Measurements from ENCODE around the gene RUVBL2.

RUVBL2 gene

DNA sequence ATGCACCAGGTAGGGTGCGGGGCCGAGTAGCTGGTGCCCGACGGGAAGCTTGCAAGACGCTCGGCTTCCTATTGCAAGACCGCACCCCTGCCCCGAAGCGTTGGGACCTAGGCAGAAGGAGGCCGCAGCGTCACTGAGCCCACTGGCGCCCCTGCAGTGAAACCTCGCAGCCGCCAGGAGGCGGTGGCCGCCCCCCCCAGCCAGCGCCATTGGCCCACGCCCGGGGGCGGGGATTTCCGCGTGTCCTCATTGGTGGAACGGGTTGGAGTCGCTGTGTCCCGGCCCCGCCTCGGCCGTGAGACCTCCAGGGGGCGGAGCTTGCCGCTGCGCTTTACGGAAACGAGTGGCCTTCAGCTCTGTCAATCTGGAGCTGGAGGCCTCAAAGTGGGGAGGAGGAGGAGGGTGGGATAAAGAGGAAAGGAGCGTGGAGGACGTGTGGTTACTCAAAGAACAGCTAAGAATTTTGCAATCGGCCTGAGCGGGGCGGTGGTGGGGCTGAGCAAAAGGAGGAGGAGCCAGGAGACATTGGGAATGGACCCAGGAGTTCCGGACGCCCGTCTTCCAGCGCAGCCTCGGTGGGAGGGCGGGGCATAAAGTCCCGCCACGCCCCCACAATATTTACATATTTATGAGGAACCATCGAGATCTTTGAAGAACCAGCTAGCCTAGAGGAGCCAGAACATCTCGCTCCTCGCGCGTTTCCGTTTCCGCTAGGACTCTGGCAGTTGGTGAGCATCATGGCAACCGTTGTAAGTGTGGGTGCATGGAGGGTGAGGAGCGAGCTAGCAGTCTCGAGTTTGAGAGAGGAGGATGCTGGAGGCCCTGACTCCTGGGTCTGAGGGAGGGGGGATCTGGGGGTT is at the start of gene RUVBL2, which contains the start of gene GYS1:
Gene RUVBL2, plus strand, starts transcription at position 713 of the 860 bp plus-strand sequence. Its CDS starts 25 bp downstream, at position 738.
Gene GYS1, minus strand, starts transcription at position 135 of the 860 bp plus-strand sequence. CDS start 197 bp downstream, outside the sequence.
- peak; percentile 99 for DNase-seq

DNA sequence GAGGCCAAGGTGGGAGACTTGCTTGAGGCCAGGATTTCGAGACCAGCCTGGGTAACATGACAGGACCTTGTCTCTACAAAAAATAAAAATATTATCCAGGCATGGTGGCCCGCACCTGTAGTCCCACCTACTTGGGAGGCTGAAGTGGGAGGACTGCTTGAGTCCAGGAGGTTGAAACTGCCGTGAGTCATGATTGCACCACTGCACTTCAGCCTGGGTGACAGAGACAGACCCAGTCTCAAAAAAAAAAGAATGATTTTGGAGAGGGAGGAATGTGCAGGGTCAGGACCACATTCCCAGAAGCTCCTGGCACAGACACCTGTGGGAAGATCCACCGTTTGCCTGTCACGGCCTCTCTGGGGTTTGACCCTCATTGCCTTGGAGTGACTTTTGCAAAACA is 48.3 kb upstream of the RUVBL2 start:
- DNase-seq, result no peak

DNA sequence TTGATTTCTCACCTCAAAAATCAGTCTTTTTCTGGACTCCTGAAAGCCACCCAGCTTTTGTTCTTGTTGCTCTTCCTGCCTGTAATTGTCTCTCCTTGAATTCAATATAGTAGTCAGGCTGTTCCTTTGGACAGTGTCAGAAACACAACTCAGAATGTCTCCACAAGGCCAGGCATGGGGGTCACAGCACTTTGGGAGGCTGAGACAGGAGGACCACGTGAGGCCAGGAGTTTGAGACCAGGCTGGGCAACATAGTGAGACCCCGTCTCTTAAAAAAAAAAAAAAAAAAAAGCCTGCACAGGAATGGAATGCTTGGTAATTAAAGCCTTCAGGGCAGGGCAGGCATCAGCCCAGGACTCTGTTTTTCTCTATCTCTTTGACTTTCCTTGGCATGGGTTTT is 47.9 kb upstream of the RUVBL2 start:
- no peak for DNase-seq

DNA sequence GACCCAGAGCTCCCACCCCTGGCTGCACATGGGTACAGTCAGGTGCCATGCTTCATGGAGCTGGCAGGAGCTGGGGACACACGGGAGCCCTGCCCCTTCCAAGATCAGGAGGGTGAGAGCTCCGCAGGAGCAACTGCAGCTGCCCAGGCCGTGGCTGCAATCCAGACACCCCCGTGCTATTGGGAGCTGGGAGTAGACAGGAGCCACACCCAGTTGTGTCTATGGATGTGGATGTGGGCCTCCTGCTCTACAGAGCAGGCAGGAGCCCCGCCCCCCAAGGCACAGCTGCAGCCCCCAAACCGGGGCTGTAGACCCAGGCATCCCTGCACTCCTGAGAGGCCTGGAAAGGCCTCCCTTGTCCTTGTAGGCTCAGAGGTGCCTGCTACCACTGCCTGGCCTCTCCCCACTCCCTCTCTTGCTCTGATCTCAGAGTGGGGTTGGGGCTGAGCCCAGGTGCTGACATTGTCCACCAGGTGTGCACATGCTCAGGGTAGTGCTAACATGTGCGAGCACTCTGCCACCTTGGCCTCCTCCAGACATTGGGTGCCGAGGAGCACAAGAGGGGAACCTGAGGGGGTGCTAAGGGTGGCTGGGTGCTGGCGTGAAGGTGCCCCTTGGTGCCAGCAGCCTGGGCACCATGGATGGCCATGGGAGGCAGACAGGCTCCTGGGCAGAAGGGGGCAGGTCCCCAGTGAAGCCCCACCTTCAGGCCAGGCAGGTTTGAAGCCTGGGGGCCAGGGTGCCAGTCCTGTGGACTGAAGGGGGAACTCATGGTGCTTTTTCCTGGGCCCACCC is 47.0 kb upstream of the RUVBL2 start:
- no peak for DNase-seq

DNA sequence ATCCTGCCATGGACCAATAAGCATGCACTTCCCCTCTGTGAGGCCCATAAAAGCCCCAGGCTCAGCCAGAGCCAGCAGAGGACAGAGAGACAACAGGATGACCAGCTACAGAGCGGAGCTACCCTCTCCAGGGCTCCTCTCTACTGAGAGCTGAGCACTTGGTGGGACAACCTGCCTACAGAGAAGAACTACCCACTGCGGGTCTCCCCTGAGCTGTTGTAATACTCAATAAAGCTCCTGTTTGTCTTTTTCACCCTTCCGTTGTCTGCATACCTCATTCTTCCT is 46.5 kb upstream of the RUVBL2 start:
- no peak for DNase-seq

DNA sequence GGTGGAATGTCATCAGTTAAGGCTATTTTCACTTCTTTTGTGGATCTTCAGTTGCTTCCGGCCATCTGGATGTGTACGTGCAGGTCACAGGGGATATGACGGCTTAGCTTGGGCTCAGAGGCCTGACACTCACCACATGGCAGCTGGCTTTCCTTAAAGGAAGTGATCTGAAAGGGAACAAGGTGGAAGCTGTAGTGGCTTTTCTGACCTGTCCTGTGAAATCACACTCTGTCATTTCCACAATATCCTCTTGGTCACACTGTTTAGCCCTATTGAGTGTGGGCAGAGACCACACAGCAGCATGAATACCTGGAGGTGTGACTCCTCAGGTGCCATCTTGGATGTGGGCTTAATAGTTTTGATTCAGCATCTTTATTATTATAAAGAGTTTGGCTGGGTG is 43.5 kb upstream of the RUVBL2 start:
- no peak for DNase-seq

DNA sequence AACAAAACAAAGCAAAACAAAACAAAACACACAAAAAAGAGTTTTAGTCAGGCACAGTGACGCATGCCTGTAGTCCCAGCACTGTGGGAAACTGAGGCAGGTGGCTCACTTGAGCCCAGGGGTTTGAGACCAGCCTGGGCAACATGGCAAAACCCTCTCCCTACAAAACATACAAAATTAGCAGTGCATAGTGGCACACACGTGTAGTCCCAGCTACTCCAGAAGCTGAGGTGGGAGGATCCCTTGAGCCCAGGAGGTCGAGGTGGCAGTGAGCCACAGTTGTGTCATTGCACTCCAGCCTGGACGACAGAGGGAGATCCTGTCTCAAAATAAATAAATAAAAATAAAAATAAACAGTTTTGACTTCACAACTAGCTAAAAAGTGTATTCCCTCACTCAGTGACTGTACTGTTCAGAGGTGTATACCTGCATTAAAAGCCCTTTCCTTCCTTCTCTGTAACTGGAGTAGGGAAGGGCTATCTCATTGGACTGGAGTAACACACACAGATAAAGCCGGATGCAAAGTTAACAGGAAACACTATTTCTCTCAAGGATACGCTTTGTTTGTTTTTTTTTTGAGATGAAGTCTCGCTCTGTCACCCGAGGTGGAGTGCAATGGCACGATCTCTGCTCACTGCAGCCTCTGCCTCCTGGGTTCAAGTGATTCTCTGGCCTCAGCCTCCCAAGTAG is 42.7 kb upstream of the RUVBL2 start:
- DNase-seq, result no peak

DNA sequence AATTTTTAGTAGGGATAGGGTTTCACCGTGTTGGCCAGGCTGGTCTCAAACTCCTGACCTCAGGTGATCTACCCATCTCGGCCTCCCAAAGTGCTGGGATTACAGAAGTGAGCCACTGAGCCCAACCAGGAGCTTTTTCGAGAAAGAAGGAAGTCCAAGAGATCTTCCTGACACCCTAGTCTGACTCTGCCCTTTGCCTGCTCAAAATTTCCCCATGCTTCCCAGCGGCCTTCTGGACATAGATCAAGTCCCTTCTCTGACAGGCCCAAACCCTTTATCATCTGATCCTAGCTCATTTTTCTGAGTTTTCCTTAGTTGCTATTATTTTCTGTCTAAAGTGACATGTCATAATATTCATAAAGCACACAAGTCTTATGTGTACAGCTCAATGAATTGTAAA is 40.5 kb upstream of the RUVBL2 start:
- DNase-seq, result no peak

DNA sequence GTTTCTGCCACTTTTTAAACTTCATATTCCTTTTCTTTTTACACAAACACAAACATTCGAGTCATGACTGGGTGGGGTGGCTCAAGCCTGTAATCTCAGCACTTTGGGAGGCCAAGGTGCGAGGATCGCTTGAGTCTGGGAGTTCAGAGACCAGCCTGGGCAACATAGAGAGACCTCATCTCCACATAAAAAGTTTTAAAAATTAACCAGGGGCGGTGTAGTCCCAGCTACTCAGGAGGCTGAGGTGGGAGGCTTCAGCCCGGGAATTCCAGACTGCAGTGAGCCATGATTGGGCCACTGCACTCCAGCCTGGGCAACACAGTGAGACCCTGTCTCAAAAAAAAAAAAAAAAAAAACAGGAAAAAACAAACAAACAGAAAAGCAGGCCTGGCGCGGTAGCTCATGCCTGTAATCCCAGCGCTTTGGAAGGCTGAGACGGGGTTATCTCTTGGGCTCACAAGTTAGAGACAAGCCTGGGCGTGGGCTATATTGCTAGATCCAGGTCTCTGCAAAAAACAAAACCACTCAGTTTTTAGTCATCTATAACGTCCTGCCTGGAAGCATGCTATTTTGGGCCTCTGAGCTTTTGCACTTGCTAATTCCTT is 39.6 kb upstream of the RUVBL2 start:
- no peak for DNase-seq

DNA sequence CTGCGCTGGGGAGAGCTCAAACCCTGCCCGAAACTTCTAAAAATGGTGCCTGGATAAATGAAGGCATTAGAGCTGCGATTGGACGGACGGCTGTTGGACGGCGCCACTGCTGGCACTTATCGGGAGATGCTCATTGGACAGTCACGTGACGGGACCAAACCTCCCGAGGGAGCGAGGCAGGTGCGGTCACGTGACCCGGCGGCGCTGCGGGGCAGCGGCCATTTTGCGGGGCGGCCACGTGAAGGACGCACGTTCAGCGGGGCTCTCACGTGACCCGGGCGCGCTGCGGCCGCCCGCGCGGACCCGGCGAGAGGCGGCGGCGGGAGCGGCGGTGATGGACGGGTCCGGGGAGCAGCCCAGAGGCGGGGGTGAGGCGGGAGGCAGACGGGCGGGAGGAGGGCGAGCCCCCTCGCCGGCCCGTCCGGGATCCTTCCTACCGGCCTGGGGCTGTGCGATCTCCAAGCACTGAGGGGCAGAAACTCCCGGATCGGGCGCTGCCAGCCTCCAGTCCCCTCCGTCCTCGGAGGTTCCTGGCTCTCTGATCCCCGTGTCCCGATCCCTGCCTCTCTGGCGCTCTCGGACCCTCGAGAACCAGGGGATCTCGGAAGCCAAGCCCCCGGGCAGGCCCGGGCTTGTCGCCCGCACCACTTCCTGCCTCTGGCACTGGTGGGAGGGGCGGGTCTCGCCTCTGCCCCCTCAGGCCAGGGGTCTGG is 38.9 kb upstream of the RUVBL2 start, which contains the start of gene BAX:
Gene BAX, plus strand, starts transcription at position 281 of the 713 bp plus-strand sequence. Its CDS starts 54 bp downstream, at position 335.
- peak; percentile 98 for DNase-seq

DNA sequence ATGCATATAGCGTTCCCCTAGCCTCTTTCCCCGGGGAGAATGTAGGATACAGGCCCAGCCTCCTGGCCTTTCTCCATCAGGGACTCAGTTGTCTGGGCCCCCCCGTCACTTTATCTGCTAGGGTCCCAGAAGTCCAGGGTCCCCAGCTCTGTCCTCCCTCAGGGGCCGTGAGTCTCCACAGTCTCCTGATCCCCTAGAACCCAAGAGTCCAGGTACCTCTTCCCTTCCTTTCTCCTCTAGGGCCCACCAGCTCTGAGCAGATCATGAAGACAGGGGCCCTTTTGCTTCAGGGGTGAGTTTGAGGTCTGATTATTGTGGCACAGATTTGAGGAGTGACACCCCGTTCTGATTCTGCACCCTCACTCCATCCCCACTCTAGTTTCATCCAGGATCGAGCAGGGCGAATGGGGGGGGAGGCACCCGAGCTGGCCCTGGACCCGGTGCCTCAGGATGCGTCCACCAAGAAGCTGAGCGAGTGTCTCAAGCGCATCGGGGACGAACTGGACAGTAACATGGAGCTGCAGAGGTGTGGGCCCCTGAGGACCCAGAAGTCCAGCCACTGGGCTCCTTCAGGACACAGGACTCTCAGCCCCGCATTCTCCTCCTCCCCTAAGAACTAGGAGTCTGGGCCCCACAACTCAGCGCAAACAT is 38.3 kb upstream of the RUVBL2 start:
- DNase-seq, result no peak

DNA sequence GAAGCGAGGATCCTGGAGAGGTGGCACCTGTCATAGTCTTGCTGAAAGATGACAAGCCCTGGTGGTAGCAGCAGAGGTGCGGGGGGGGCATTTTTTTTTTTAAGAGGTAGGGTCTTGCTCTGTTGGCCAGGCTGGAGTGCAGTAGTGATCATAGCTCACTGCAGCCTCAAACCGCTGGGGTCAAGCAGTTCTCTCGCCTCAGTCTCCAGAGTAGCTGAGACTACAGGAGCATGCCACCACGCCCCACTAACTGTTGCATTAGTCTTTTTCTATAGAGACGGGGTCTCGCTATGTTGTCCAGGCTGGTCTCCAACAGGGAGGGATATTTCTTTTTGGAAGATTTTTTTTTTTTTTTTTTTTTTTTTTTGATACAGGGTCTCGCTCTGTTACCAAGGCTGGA is 35.7 kb upstream of the RUVBL2 start:
- DNase-seq, result no peak

DNA sequence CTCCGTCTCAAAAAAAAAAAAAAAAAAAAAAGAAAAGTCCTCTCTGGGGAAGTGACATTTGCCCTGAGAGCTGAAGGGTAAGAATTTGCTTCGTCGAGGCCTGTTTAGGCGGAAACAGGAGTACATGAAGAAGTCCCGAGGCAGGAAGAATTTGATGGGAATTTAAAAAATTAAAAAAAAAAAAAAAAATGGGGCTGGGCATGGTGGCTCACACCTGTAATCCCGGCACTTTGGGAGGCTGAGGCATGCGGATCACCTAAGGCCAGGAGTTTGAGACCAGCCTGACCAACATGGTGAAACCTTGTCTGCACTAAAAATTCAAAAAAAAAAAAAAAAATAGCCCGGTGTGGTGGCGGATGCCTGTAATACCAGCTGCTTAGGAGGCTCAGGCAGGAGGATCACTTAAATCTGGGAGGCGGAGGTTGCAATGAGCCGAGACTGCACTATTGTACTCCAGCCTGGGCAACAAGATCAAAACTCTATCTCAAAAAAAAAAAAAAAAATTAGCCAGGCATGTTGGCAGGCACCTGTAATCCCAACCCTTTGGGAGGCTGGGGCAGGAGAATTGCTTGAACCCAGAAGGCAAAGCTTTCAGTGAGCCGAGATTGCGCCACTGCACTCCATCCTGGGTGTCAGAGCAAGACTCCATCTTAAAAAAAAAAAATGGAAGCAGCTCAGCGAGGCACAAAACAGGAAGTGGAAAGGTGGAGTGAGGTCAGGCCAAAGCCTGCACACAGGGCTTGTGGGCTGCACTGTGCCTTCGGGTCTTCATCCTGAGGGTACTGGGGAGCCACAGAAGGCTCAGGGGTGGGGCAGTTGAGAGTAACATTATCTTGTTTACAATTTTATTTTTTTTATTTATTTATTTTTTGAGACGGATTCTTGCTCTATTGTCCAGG is 34.1 kb upstream of the RUVBL2 start:
- DNase-seq, result no peak

DNA sequence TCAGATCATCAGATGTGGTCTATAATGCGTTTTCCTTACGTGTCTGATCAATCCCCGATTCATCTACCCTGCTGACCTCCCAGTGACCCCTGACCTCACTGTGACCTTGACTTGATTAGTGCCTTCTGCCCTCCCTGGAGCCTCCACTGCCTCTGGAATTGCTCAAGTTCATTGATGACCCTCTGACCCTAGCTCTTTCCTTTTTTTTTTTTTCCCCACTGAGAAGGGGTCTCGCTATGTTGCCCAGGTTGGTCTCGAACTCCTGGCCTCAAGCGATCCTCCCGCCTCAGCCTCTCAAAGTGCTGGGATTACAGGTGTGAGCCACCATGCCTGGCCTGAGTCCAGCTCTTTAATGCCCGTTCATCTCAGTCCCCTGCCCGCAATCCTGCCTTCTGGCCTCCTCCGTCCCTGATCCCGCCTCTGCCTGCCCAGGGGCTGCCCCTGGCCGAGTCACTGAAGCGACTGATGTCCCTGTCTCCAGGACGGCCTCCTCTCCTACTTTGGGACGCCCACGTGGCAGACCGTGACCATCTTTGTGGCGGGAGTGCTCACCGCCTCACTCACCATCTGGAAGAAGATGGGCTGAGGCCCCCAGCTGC is 32.5 kb upstream of the RUVBL2 start:
- DNase-seq, result no peak

DNA sequence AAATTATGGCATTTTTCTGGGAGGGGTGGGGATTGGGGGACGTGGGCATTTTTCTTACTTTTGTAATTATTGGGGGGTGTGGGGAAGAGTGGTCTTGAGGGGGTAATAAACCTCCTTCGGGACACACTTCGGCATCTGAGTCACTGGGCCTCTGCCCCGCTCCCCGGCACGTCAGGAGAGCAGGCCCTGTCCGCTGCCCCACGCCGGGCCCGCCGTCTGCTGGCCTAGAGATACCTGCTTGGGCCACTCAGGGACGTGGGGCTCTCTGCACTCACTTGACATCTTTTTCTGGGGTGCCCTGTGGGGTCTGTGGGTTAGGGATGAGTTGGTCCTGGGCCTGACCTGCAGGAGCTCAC is 32.0 kb upstream of the RUVBL2 start:
- no peak for DNase-seq

DNA sequence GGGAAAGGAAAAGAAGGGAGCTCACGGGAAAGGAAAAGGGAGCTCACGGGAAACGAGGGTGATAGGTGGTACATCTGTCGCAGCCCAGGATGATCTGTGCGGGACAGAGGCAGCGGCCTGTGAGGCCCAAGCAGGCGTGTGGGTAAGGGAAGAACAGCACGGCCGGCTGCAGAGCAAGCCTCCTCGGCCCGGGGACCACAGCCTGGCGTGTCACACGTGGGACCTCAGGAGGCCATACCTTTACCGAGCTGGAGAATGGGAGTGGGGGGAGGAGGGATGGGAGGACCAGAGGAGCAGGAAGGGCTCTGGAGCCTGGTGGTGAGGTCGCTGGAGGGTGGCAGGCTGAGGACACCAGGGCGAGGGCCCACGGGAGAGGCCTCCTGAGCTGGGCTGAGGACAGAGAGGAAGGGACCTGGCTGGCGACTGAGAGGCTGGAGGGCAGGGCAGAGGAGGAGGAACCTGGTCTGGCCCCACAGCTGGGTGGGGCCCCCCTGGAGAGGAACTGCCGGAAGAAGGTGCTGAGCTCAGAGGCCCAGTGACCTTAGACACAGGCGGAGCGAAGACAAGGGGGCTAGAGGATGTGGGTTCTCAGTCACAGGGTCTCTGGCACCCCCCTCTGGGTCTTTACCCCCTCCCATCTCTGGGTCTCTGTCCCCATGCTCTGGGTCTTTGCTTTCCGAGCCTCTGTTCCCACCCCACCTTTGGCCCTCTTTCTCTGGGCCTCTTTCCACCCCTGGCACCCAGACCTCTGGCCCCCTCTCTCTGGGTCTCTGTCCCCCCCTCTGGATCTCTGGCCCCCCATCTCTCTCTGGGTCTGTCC is 31.4 kb upstream of the RUVBL2 start:
- no peak for DNase-seq

DNA sequence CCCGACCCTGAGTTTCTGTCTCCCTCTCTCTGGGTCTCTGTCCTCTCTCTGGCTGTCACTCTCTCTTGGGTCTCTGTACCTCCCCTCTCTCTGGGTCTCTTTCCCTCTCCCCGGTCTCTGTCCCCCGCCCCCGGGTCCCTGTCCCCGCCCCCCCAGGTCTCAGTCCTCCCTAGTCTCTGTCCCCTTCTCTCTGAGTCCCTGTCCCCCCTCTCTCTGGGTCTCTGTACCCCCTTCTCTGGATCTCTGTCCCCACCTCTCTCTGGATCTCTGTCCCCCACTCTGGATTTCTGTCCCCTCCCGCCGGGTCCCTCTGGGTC is 30.9 kb upstream of the RUVBL2 start:
- DNase-seq, result no peak

DNA sequence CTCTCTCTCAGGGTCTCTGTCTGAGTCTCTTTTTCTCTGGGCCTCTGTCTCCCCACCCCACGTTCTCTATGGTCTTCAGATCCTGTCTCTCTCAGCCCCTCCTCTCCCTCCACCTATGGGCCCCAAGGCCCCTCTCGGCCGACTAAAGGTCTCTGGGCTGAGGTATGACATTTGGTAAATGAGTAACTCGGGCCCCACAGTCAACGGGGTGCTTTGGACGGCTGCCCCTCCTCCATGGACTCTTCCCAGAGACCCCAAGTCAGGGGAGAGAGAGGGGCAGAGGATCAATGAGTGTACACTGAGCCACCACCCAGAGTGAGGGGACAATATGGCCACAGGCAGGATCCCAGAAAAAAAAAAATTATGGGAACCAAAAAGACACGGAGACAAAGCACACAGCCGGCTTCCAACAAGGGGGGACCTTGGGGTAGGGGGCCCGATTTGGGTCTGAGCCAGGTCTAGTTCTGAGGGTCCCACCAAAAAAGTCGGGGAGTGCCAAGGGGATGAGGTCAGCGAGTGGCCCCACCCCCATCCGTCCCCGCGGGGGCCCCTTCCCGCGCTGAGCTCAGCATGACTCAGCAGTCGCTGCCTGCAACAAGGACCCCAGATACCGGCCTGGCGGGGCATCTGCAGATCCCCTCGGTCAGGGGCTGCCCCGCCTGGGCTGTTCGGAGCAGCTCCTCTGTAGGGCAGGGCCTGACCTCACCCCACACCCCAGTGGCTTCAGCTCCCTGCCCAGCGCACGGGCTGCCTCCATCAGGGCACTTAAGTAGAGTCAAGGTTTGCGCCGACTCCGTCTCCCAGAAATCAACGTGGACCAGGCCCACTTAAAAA is 30.1 kb upstream of the RUVBL2 start:
- DNase-seq, result peak; percentile 83

Measured in right forelimb (tissue), 1 donor.